ENCODE measurements around the gene SMG9.

SMG9 gene, protein sequence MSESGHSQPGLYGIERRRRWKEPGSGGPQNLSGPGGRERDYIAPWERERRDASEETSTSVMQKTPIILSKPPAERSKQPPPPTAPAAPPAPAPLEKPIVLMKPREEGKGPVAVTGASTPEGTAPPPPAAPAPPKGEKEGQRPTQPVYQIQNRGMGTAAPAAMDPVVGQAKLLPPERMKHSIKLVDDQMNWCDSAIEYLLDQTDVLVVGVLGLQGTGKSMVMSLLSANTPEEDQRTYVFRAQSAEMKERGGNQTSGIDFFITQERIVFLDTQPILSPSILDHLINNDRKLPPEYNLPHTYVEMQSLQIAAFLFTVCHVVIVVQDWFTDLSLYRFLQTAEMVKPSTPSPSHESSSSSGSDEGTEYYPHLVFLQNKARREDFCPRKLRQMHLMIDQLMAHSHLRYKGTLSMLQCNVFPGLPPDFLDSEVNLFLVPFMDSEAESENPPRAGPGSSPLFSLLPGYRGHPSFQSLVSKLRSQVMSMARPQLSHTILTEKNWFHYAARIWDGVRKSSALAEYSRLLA

DNA sequence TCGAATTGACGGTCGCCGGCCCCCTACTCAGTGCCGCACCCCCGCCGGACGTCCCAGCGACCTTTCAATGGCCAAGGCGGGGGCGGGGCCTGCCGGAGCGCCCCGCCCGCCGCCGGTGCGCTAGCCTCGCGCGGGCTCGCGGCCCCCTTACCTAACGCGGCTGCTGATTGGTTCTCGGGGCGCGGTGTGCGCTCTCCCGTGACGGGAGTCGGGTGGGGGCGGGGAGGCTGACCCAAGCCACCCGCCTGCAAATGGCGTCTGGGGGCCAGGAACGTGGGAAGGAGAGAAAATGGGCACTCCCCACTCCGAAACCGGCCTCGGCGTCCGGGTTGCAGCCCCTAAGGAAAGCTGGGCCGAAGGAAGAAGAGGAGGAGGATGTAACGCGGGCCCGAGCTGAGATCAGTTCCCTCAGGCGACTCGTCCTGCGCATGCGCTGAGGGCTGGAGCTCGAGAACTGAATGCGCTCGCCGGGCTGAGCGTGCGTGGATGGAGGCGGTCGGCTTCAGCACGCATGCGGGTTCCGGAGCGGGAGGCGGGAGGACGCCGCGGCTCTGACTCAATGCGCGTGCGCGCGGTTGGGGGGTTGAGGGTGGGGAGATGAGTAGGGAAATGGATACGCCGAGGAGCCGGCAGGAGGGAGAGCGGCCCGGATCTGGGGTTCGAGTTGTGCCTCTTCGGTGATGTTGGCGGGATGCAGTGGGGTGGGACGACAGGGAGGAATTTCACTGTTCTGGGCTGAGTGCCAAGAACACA lies at the start of gene SMG9:
Gene SMG9 (minus strand): TSS at position 460 of the 753 bp plus-strand sequence. CDS start 4,221 bp downstream, outside the sequence.
- Histone ChIP-seq H3K27me3 (ENCODE audit: control insufficient read depth in 1 of 2, insufficient read depth in 2 of 2, low read length in 2 of 2) (no peaks in the 10 kb centered on the region), H3K27ac (ENCODE audit: low read length) (peak within 1 kb of the TSS; percentile 96), H3K9me3 (ENCODE audit: control insufficient read depth in 2 of 2, low read length in 2 of 2) (no peaks in the 10 kb centered on the region), H3K4me3 (ENCODE audit: low read length in 2 of 2) (peak within 1 kb of the TSS; percentile 78 to 90), H3K36me3 (ENCODE audit: control insufficient read depth in 2 of 2, insufficient read depth in 2 of 2, low read length in 2 of 2) (peaks cover 7 to 14% of the 10 kb centered on the region in 2 donors), H3K9ac (ENCODE audit: low read length in 2 of 2) (peak within 1 kb of the TSS; percentile 75 to 87), H3K4me1 (ENCODE audit: control insufficient read depth, insufficient read depth, low read length) (peaks cover 18% of the 10 kb centered on the region)

DNA sequence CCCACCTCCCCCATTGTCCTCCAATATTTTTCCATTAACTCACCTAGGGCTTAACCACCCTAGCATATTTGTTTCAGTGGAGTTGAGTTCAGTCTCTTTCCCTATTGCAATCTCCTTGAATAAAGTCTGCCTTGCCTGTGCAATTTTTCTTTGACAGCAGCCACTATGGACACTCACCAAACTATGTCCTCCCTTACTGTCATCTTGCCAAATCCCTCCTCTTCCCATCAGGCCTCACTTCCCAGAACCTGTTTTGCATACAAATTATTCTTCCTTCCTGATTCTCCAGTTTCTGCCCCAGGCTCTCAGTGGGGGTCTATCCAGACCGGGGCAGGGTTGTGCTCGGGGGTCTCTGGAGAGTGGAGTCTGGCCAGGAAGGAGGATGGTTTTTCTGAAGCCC lies 49.7 kb upstream of the SMG9 start:
- Histone ChIP-seq H3K27me3 (ENCODE audit: control insufficient read depth in 1 of 2, insufficient read depth in 2 of 2, low read length in 2 of 2) (peaks cover 0 to 3% of the 10 kb centered on the region in 2 donors), H3K36me3 (ENCODE audit: control insufficient read depth in 2 of 2, insufficient read depth in 2 of 2, low read length in 2 of 2) (no peaks in the 10 kb centered on the region), H3K27ac (ENCODE audit: low read length) (no peak overlapping the region), H3K4me3 (ENCODE audit: low read length in 2 of 2) (no peak overlapping the region), H3K9me3 (ENCODE audit: control insufficient read depth in 2 of 2, low read length in 2 of 2) (no peaks in the 10 kb centered on the region), H3K9ac (ENCODE audit: low read length in 2 of 2) (no peak overlapping the region), H3K4me1 (ENCODE audit: control insufficient read depth, insufficient read depth, low read length) (no peaks in the 10 kb centered on the region)

DNA sequence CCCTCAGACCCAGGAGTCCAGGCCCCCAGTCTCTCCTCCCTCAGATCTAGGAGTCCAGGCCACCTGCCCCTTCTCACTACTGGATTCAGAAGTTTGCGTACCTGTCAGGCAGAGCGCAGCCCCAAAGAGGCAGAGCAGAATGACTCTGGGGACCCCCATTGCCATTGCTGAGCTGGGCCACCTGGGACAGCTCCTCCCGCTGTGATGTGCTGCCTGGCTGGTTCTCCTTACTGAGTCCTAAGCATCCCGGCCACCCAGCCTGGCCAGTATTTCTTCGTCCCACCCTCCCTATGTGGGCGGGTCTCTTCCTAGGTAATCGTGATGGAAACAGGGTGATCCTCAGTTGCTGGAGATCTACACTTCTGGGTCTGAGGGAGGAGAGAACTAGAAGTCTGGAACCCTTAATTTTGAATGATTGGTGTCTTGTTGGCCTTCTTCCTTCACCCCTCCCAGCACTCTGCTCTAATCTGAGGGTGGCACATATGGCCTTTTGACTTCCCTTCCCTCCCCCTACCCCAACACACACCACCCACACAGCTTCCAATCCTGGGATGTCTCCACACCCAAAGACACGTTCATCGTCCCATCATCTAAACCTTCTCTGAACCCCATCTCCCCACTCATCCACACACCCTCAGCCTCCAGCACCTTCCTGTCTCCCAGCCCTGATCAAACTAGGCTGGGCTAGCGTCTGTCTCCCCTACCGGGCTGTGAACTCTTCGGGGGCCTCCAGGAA lies 47.6 kb upstream of the SMG9 start, which contains the start of gene LYPD5:
Gene LYPD5 (minus strand): TSS at position 232 of the 736 bp plus-strand sequence. CDS start 67 bp downstream, at position 165.
- H3K27ac ChIP-seq (ENCODE audit: low read length) = no peak within 1 kb of the TSS
- H3K4me3 ChIP-seq (ENCODE audit: low read length in 2 of 2) = no peak within 1 kb of the TSS
- no peaks in the 10 kb centered on the region for H3K36me3 ChIP-seq (ENCODE audit: control insufficient read depth in 2 of 2, insufficient read depth in 2 of 2, low read length in 2 of 2)
- no peak within 1 kb of the TSS for H3K9ac ChIP-seq (ENCODE audit: low read length in 2 of 2)
- peaks cover 6 to 13% of the 10 kb centered on the region in 2 donors for H3K27me3 ChIP-seq (ENCODE audit: control insufficient read depth in 1 of 2, insufficient read depth in 2 of 2, low read length in 2 of 2)
- H3K4me1 ChIP-seq (ENCODE audit: control insufficient read depth, insufficient read depth, low read length) = peaks cover 9% of the 10 kb centered on the region
- H3K9me3 ChIP-seq (ENCODE audit: control insufficient read depth in 2 of 2, low read length in 2 of 2) = no peaks in the 10 kb centered on the region

DNA sequence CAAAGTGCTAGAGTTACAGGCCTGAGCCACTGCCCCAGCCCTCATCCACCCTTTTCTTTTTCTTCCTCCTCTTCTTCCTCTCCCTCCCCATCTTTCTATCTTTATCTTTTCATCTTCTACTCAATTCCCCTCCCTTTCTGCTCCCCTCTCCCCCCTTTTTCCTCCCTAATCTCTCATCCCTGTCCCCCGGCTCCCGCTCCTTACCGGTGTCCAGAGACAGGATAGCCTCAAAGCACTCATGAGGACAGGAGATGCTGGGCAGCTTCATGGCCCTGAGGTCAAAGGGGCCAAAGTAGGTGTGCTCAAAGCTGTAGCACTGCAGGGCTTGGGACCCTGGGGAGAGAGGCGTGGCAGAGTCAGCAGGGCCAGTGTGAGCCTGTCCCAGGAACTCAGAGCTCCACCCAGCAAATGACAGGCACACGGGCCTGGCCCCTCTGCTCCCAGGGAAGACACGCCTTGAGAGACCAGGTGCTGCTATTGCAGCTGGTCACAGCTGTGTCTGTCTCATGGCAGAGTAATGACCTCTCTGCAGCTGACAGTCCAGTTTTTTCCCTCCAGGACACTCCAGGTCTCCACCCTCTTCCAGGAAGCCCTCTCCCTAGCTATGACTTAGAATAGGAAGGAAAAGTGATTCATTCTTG lies 44.9 kb upstream of the SMG9 start:
- Histone ChIP-seq H3K4me3 (ENCODE audit: low read length in 2 of 2) (no peak overlapping the region), H3K4me1 (ENCODE audit: control insufficient read depth, insufficient read depth, low read length) (peaks cover 9% of the 10 kb centered on the region), H3K9ac (ENCODE audit: low read length in 2 of 2) (no peak overlapping the region), H3K27me3 (ENCODE audit: control insufficient read depth in 1 of 2, insufficient read depth in 2 of 2, low read length in 2 of 2) (peaks cover 18 to 25% of the 10 kb centered on the region in 2 donors), H3K9me3 (ENCODE audit: control insufficient read depth in 2 of 2, low read length in 2 of 2) (peaks cover 0 to 4% of the 10 kb centered on the region in 2 donors), H3K27ac (ENCODE audit: low read length) (no peak overlapping the region), H3K36me3 (ENCODE audit: control insufficient read depth in 2 of 2, insufficient read depth in 2 of 2, low read length in 2 of 2) (no peaks in the 10 kb centered on the region)

DNA sequence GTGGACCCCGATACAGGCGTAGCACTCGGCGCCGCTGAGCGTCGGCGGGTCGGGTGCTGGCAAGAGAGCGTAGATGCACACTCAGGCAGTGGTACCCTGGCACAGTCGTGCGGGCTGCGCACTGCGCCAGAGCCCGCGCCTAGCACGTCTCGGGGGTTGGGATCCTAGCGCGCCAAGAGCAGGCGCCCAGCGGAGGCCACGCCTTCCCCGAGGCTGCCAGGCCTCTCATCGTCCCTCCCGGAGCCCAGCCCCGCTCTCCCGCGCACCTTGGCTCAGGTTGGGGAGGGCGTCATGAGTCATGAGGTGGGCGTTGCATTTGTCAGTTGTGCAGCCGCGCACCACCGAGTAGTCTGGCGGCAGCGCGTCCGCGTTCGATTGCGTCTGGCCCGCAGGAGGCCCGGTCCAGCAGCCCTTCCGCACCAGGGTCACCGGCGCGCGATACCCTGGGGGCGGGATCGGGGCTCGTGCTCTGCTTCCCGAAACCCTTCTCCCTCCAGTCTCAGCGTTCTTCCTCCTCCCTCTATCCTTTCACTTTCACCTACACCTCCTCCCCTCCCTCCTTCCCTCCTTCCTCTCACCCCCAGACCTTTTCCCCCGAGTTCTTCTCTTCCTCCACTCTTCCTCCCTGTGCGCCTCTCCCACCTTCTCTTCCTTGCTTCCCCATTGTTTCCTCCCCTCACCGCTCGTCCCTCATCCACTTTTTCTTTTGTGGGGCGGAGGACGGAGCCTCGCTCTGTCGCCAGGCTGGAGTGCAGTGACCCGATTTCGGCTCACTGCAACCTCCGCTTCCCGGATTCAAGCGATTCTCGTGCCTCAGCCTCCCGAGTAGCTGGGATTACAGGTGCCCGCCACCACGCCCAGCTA lies 44.0 kb upstream of the SMG9 start:
- no peak overlapping the region for H3K27ac ChIP-seq (ENCODE audit: low read length)
- H3K27me3 ChIP-seq (ENCODE audit: control insufficient read depth in 1 of 2, insufficient read depth in 2 of 2, low read length in 2 of 2) = peaks cover 18 to 25% of the 10 kb centered on the region in 2 donors
- H3K4me1 ChIP-seq (ENCODE audit: control insufficient read depth, insufficient read depth, low read length) = peaks cover 9% of the 10 kb centered on the region
- H3K4me3 ChIP-seq (ENCODE audit: low read length in 2 of 2) = peak overlapping the region; percentile 49 to 69
- H3K9ac ChIP-seq (ENCODE audit: low read length in 2 of 2) = peak overlapping the region in 1 of 2 donors; percentile 6
- no peaks in the 10 kb centered on the region for H3K36me3 ChIP-seq (ENCODE audit: control insufficient read depth in 2 of 2, insufficient read depth in 2 of 2, low read length in 2 of 2)
- H3K9me3 ChIP-seq (ENCODE audit: control insufficient read depth in 2 of 2, low read length in 2 of 2) = peaks cover 0 to 4% of the 10 kb centered on the region in 2 donors

DNA sequence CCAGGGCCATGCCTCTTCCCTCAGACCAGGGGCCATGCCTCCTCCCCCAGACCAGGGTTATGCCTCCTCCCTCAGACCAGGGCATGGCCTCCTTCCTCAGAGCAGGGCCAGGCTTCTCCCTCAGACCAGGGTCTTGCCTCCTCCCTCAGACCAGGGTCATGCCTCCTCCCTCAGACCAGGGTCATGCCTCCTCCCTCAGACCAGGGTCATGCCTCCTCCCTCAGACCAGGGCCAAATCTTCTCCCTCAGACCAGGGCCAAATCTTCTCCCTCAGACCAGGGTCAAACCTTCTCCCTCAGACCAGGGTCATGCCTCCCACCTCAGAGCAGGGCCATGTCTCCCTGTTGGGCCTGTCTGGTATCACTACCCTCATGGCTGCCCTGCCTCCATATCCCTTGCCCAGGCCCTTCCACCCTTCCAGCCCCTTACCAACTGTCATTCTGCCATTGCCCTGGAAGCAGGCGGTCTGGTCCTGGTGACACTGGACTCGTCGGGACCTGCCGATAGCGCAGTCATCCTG lies 43.3 kb upstream of the SMG9 start:
- Histone ChIP-seq H3K4me1 (ENCODE audit: control insufficient read depth, insufficient read depth, low read length) (peaks cover 9% of the 10 kb centered on the region), H3K36me3 (ENCODE audit: control insufficient read depth in 2 of 2, insufficient read depth in 2 of 2, low read length in 2 of 2) (no peaks in the 10 kb centered on the region), H3K27me3 (ENCODE audit: control insufficient read depth in 1 of 2, insufficient read depth in 2 of 2, low read length in 2 of 2) (peaks cover 18 to 25% of the 10 kb centered on the region in 2 donors), H3K4me3 (ENCODE audit: low read length in 2 of 2) (peak overlapping the region; percentile 49 to 69), H3K27ac (ENCODE audit: low read length) (no peak overlapping the region), H3K9ac (ENCODE audit: low read length in 2 of 2) (no peak overlapping the region), H3K9me3 (ENCODE audit: control insufficient read depth in 2 of 2, low read length in 2 of 2) (peaks cover 0 to 4% of the 10 kb centered on the region in 2 donors)

DNA sequence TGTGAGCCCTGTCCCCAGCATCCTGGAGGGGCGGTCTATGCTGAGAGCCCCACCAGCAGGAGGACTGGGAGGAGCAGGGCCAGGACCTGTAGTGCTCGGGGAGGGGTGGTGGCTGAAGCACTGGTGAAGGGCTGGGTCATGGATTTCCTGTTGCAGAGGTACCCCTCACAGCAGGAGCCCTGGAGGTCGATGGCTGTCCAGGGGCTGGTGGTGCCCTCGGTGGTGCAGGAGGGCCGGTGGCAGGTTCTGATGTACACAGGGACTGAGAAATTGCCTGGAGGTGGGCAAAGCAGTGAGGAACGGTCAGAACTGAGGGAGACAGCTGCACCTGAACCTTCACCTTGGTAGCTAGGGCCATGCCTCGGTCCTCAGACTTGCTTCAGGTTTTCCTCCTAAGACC lies 42.8 kb upstream of the SMG9 start:
- peaks cover 0 to 4% of the 10 kb centered on the region in 2 donors for H3K9me3 ChIP-seq (ENCODE audit: control insufficient read depth in 2 of 2, low read length in 2 of 2)
- H3K27me3 ChIP-seq (ENCODE audit: control insufficient read depth in 1 of 2, insufficient read depth in 2 of 2, low read length in 2 of 2) = peaks cover 18 to 25% of the 10 kb centered on the region in 2 donors
- no peak overlapping the region for H3K27ac ChIP-seq (ENCODE audit: low read length)
- H3K4me1 ChIP-seq (ENCODE audit: control insufficient read depth, insufficient read depth, low read length) = peaks cover 9% of the 10 kb centered on the region
- no peaks in the 10 kb centered on the region for H3K36me3 ChIP-seq (ENCODE audit: control insufficient read depth in 2 of 2, insufficient read depth in 2 of 2, low read length in 2 of 2)
- H3K4me3 ChIP-seq (ENCODE audit: low read length in 2 of 2) = no peak overlapping the region
- H3K9ac ChIP-seq (ENCODE audit: low read length in 2 of 2) = no peak overlapping the region

DNA sequence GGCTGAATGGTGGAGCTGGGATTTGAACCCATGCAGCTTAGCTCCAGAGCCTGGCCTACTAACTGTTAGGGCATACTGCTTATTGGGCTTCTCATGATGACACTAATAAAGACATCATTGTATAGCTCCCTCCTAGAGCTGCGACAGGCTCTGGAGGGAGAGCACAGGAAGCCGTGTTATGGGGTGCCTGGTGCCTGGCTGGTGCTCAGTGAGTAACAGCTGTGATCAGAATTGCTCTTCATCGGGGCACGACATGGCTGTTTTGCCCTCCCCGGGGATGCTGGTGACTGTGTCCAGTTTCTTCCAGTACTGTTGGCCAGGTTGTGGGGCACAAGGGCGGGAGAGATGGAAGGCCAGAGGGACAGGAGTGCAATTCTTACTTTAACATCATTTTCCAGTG lies 42.4 kb upstream of the SMG9 start:
- H3K27me3 ChIP-seq (ENCODE audit: control insufficient read depth in 1 of 2, insufficient read depth in 2 of 2, low read length in 2 of 2) = peaks cover 18 to 25% of the 10 kb centered on the region in 2 donors
- no peak overlapping the region for H3K9ac ChIP-seq (ENCODE audit: low read length in 2 of 2)
- H3K4me3 ChIP-seq (ENCODE audit: low read length in 2 of 2) = no peak overlapping the region
- peaks cover 0 to 4% of the 10 kb centered on the region in 2 donors for H3K9me3 ChIP-seq (ENCODE audit: control insufficient read depth in 2 of 2, low read length in 2 of 2)
- H3K27ac ChIP-seq (ENCODE audit: low read length) = no peak overlapping the region
- H3K36me3 ChIP-seq (ENCODE audit: control insufficient read depth in 2 of 2, insufficient read depth in 2 of 2, low read length in 2 of 2) = no peaks in the 10 kb centered on the region
- H3K4me1 ChIP-seq (ENCODE audit: control insufficient read depth, insufficient read depth, low read length) = peaks cover 9% of the 10 kb centered on the region

DNA sequence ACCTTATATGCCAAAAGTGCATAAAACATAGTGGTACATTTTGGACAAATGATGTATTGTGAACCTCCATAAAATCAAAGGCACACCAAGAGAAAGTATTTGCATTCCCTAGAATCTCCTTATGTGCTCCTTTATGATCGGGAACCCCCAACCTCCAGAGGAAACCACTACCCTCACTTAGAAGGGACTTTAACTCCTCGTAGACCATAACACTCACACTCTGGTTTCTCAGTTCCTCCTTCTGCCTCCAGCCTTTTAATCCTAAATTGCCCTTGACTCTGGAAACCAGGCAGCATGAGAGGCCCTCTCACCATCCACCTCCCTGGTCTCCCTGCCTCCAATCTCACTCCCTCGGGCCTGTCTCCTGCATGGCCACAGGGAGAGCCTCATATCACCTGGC lies 35.8 kb upstream of the SMG9 start:
- H3K27ac ChIP-seq (ENCODE audit: low read length) = no peak overlapping the region
- H3K4me3 ChIP-seq (ENCODE audit: low read length in 2 of 2) = no peak overlapping the region
- no peaks in the 10 kb centered on the region for H3K36me3 ChIP-seq (ENCODE audit: control insufficient read depth in 2 of 2, insufficient read depth in 2 of 2, low read length in 2 of 2)
- H3K9ac ChIP-seq (ENCODE audit: low read length in 2 of 2) = no peak overlapping the region
- H3K9me3 ChIP-seq (ENCODE audit: control insufficient read depth in 2 of 2, low read length in 2 of 2) = peaks cover 0 to 4% of the 10 kb centered on the region in 2 donors
- no peaks in the 10 kb centered on the region for H3K4me1 ChIP-seq (ENCODE audit: control insufficient read depth, insufficient read depth, low read length)
- H3K27me3 ChIP-seq (ENCODE audit: control insufficient read depth in 1 of 2, insufficient read depth in 2 of 2, low read length in 2 of 2) = peaks cover 2 to 3% of the 10 kb centered on the region in 2 donors
